Neuronal stem cell (in vitro differentiated cells): Measurements from ENCODE around the gene SIGLEC7.
"Not testable (repeated sequence)": the region's sequence is repeated elsewhere in the genome, so short reads cannot be mapped to it uniquely, and the experiment has no call there.

Source experiments
- DNase-seq: peaks from one replicate; pipeline ENCODE4 v3.0.0-alpha.2; 2013; ENCODE audit warnings: low spot score
- H2AFZ ChIP-seq: one replicate; pipeline ENCODE4 v1.6.1; 2013; ENCODE audit warnings: mild to moderate bottlenecking, low read length, inconsistent platforms
- H2AK5ac ChIP-seq: 2 replicates; pipeline ENCODE4 v1.6.1; 2013; ENCODE audit warnings: low read depth, mild to moderate bottlenecking, inconsistent platforms, low read length, moderate library complexity, mixed read lengths
- H2BK120ac ChIP-seq: 2 replicates; pipeline ENCODE4 v1.6.1; 2013; ENCODE audit warnings: low read depth, mild to moderate bottlenecking, inconsistent platforms, low read length, moderate library complexity, mixed read lengths
- H2BK12ac ChIP-seq: one replicate; pipeline ENCODE4 v1.6.1; 2013; ENCODE audit warnings: low read length, inconsistent platforms
- H2BK15ac ChIP-seq: 2 replicates; pipeline ENCODE4 v1.6.1; 2013; ENCODE audit warnings: mild to moderate bottlenecking, low read length, inconsistent platforms, mixed read lengths
- H2BK5ac ChIP-seq: one replicate; pipeline ENCODE4 v1.6.1; 2013; ENCODE audit warnings: inconsistent platforms, mild to moderate bottlenecking, low read length, moderate library complexity
- H3K14ac ChIP-seq: one replicate; pipeline ENCODE4 v1.6.1; 2013; ENCODE audit warnings: low read length, inconsistent platforms
- H3K18ac ChIP-seq: 2 replicates; pipeline ENCODE4 v1.6.1; 2013; ENCODE audit warnings: low read length, inconsistent platforms
- H3K23ac ChIP-seq: 2 replicates; pipeline ENCODE4 v1.6.1; 2013; ENCODE audit warnings: low read depth, mild to moderate bottlenecking, mixed read lengths, low read length, inconsistent platforms; ENCODE audit not compliant: poor library complexity
- H3K27ac ChIP-seq: replicated peaks from 3 replicates; pipeline ENCODE4 v1.5.1; 2013; ENCODE audit warnings: low read length, inconsistent platforms
- H3K27me3 ChIP-seq, 3 experiments: 2 replicates each; pipeline ENCODE4 v1.6.1; 2013; ENCODE audit warnings: low read length in 3 of 3, mild to moderate bottlenecking in 2 of 3, inconsistent platforms in 1 of 3, low read depth in 1 of 3, mixed read lengths in 1 of 3, moderate library complexity in 1 of 3; ENCODE audit not compliant: control insufficient read depth in 3 of 3, insufficient read depth in 3 of 3
- H3K36me3 ChIP-seq, 2 donors: replicated peaks in 1 of 2; 2 replicates each; pipeline ENCODE4 v1.6.1; 2013; ENCODE audit warnings: low read length in 2 of 2; ENCODE audit not compliant: control insufficient read depth in 2 of 2, insufficient read depth in 2 of 2
- H3K4ac ChIP-seq: 2 replicates; pipeline ENCODE4 v1.6.1; 2013; ENCODE audit warnings: inconsistent platforms, mild to moderate bottlenecking, low read length, moderate library complexity
- H3K4me1 ChIP-seq, 2 donors: 1 replicate in 1 of 2; 2 replicates in 1 of 2; pipeline ENCODE4 v1.6.1; 2013; ENCODE audit warnings: low read length in 2 of 2, low read depth in 1 of 2; ENCODE audit not compliant: control insufficient read depth in 2 of 2, insufficient read depth in 1 of 2
- H3K4me2 ChIP-seq: one replicate; pipeline ENCODE4 v1.6.1; 2013; ENCODE audit warnings: mild to moderate bottlenecking, low read length, inconsistent platforms; ENCODE audit not compliant: insufficient read depth, poor library complexity, severe bottlenecking
- H3K4me3 ChIP-seq, 2 donors: 2 replicates each; pipeline ENCODE4 v1.5.1; 2013; ENCODE audit warnings: low read length in 2 of 2, mild to moderate bottlenecking in 2 of 2, inconsistent platforms in 1 of 2, moderate library complexity in 1 of 2
- H3K79me1 ChIP-seq: one replicate; pipeline ENCODE4 v1.6.1; 2013; ENCODE audit warnings: low read depth, mild to moderate bottlenecking, inconsistent platforms, low read length, moderate library complexity
- H3K9ac ChIP-seq: one replicate; pipeline ENCODE4 v1.6.1; 2013; ENCODE audit warnings: mild to moderate bottlenecking, low read depth, low read length, inconsistent platforms; ENCODE audit not compliant: poor library complexity
- H3K9me3 ChIP-seq, 2 donors: replicated peaks in 1 of 2; 2 replicates each; pipeline versions ENCODE3 to v1.6.1; 2013; ENCODE audit warnings: low read length in 2 of 2, mild to moderate bottlenecking in 2 of 2, inconsistent platforms in 1 of 2, low read depth in 1 of 2, mixed read lengths in 1 of 2, moderate library complexity in 1 of 2; ENCODE audit not compliant: control insufficient read depth in 2 of 2, insufficient read depth in 1 of 2
- H4K8ac ChIP-seq: one replicate; pipeline ENCODE4 v1.6.1; 2013; ENCODE audit warnings: low read depth, mild to moderate bottlenecking, inconsistent platforms, low read length, moderate library complexity
- H4K91ac ChIP-seq: one replicate; pipeline ENCODE4 v1.6.1; 2013; ENCODE audit warnings: low read length, low read depth, mild to moderate bottlenecking, inconsistent platforms; ENCODE audit not compliant: poor library complexity
- WGBS, 2 donors: extraction: QIAGEN DNeasy Blood & Tissue Kit; methylation state at CpG; one replicate each; pipeline ENCODE4 v1.1.7; 2013; ENCODE audit warnings: missing lambda C conversion rate in 2 of 2, mixed read lengths in 1 of 2; ENCODE audit not compliant: insufficient read length in 2 of 2, insufficient replicate concordance in 1 of 2; ENCODE audit errors: extremely low coverage in 2 of 2; 5-methylcytosine and 5-hydroxymethylcytosine counted together

Gene SIGLEC7

GRCh38 chr19:51168564-51169282 lies 26.6 kb downstream of the SIGLEC7 start:
- Histone ChIP-seq H3K4ac (no peak overlapping the region), H3K4me2 (no peak overlapping the region), H2AK5ac (no peak overlapping the region), H4K91ac (no peak overlapping the region), H3K27ac (no peak overlapping the region), H3K4me1 (no peaks in the 10 kb centered on the region), H2BK12ac (no peak overlapping the region), H2AFZ (no peak overlapping the region), H3K9me3 (peaks cover 0 to 2% of the 10 kb centered on the region in 2 donors), H4K8ac (no peak overlapping the region), H3K9ac (no peak overlapping the region), H3K23ac (no peak overlapping the region), H3K27me3 (peaks cover 0 to 3% (median 0%) of the 10 kb centered on the region in 3 experiments), H3K79me1 (no peaks in the 10 kb centered on the region), H3K4me3 (no peak overlapping the region), H2BK15ac (no peak overlapping the region), H3K36me3 (no peaks in the 10 kb centered on the region), H3K18ac (no peak overlapping the region), H2BK5ac (no peak overlapping the region), H2BK120ac (no peak overlapping the region), H3K14ac (no peak overlapping the region)
- no CpG with 5 or more reads among the region's 13 CpGs for WGBS, 2 donors
- DNase-seq: no peak

DNA sequence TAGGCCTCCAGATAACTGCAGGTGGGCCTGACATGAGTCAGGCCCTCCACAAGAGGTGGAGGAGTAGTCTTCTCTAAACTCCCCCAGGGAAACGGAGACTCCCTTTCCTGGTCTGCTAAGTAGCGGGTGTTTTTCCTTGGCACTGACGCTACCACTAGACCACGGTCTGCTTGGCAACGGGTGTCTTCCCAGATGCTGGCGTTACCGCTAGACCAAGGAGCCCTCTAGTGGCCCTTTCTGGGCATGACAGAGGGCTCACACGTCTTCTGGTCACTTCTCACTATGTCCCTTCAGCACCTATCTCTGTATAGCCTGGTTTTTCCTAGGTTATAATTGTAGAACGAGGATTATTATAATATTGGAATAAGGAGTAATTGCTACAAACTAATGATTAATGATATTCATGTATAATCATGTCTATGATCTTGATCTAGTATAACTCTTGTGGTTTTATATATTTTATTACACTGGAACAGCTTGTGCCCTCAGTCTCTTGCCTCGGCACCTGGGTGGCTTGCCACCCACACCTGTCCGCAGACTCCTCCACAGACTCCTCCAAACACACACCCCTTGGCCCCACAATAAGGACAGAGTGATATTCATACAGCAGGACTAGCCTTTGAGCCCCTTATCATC lies 27.3 kb downstream of the SIGLEC7 start:
- not testable (repeated sequence) for H4K91ac ChIP-seq, H3K14ac ChIP-seq, H3K27ac ChIP-seq, H3K79me1 ChIP-seq, H3K18ac ChIP-seq, H2BK120ac ChIP-seq, H3K23ac ChIP-seq, H3K9ac ChIP-seq, H3K4me2 ChIP-seq, H3K9me3 ChIP-seq, H3K4me3 ChIP-seq, H2BK5ac ChIP-seq, H4K8ac ChIP-seq, H3K27me3 ChIP-seq, H2BK15ac ChIP-seq, H3K36me3 ChIP-seq, H2AFZ ChIP-seq, H3K4ac ChIP-seq, H3K4me1 ChIP-seq, H2AK5ac ChIP-seq, H2BK12ac ChIP-seq
- DNase-seq: peak; percentile 27
- no CpG with 5 or more reads among the region's 11 CpGs for WGBS, 2 donors

DNA sequence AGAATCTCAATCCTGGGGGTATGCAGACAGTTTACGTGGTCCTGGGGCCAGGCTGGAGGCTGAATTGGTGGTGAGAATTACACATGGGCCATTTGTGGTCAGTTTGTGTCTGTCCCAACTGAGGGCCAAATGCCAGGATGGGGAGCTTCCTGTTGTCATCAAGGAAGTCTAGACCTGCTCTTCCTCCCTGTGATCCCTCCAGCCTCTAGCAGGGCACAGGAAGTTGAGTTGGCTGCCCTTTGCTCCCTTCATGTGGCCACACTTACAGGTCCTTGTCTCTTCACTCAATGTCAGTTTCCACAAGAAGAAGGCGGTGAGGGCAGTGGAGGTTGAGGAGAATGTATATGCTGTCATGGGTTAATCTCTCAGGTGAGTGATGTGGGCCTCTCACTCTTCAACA lies 30.1 kb downstream of the SIGLEC7 start:
- WGBS, 2 donors: no CpG with 5 or more reads among the region's 2 CpGs
- no peak overlapping the region for H3K4ac ChIP-seq
- no peak overlapping the region for H4K8ac ChIP-seq
- no peaks in the 10 kb centered on the region for H3K36me3 ChIP-seq
- H3K79me1 ChIP-seq: no peaks in the 10 kb centered on the region
- no peak overlapping the region for H3K4me2 ChIP-seq
- peaks cover 0 to 2% of the 10 kb centered on the region in 2 donors for H3K9me3 ChIP-seq
- no peak overlapping the region for H2BK12ac ChIP-seq
- H3K23ac ChIP-seq: no peak overlapping the region
- no peak overlapping the region for H4K91ac ChIP-seq
- H2AK5ac ChIP-seq: no peak overlapping the region
- H3K27me3 ChIP-seq: peaks cover 0 to 6% (median 0%) of the 10 kb centered on the region in 3 experiments
- H3K27ac ChIP-seq: no peak overlapping the region
- H3K4me1 ChIP-seq: no peaks in the 10 kb centered on the region
- H3K14ac ChIP-seq: no peak overlapping the region
- H2AFZ ChIP-seq: no peak overlapping the region
- no peak overlapping the region for H3K9ac ChIP-seq
- H3K4me3 ChIP-seq: no peak overlapping the region
- H2BK5ac ChIP-seq: no peak overlapping the region
- no peak overlapping the region for H2BK120ac ChIP-seq
- no peak overlapping the region for H3K18ac ChIP-seq
- H2BK15ac ChIP-seq: no peak overlapping the region
- DNase-seq: no peak

GRCh38 chr19:51173681-51174080 lies 31.6 kb downstream of the SIGLEC7 start:
- Histone ChIP-seq H3K27ac (no peak overlapping the region), H3K14ac (no peak overlapping the region), H3K4me1 (no peaks in the 10 kb centered on the region), H3K27me3 (peaks cover 0 to 14% (median 0%) of the 10 kb centered on the region in 3 experiments), H3K36me3 (no peaks in the 10 kb centered on the region), H3K79me1 (no peaks in the 10 kb centered on the region), H3K4me3 (peak overlapping the region in 1 of 2 donors; percentile 45), H3K4ac (no peak overlapping the region), H3K4me2 (no peak overlapping the region), H2BK15ac (no peak overlapping the region), H2BK120ac (no peak overlapping the region), H4K8ac (no peak overlapping the region), H2AFZ (no peak overlapping the region), H3K23ac (peak overlapping the region; percentile 67), H4K91ac (no peak overlapping the region), H3K9ac (peak overlapping the region; percentile 30), H3K18ac (no peak overlapping the region), H3K9me3 (peaks cover 0 to 2% of the 10 kb centered on the region in 2 donors), H2AK5ac (peak overlapping the region; percentile 61), H2BK5ac (no peak overlapping the region), H2BK12ac (no peak overlapping the region)
- no peak for DNase-seq
- no CpG with 5 or more reads among the region's 5 CpGs for whole genome bisulfite sequencing, 2 donors
